Spleen (tissue), 7 donors: Measurements from ENCODE around the gene TM9SF4.

Source experiments
- CTCF ChIP-seq, 11 experiments: fragments of 200-600 bp in 7 of 11; fragments of 450-650 bp in 4 of 11; sonication (generic) in 4 of 11; IDR thresholded peaks in 8 of 11; conservative IDR thresholded peaks in 3 of 11; 1 replicate in 7 of 11; 2 replicates in 4 of 11; pipeline versions ENCODE4 v1.4.0 to v1.8.0; 2016 to 2021; ENCODE audit warnings: antibody characterized with exemption in 11 of 11, inconsistent platforms in 4 of 11, mild to moderate bottlenecking in 1 of 11
- POLR2AphosphoS5 ChIP-seq, 3 donors: sonication (generic); formaldehyde crosslinking; IDR thresholded peaks; one replicate each; pipeline ENCODE4 v1.5.1; 2017; ENCODE audit warnings: antibody characterized with exemption in 3 of 3
- donor health status: DM: no; HTN: no; CAD: no; lungs with moderate emphysema.
- donor health status: DM: no; HTN: no; CAD: no.
- donor health status: DM: no; HTN: no; CAD: no.

GRCh38 chr20:32116079-32116521, 6.6 kb downstream of the TM9SF4 start:
- no peak for TF ChIP-seq CTCF (IDR thresholded peaks at IDR 0.05 in 8 of 11, conservative IDR thresholded peaks at IDR 0.05 in 3 of 11)
- TF ChIP-seq POLR2AphosphoS5 (IDR thresholded peaks at IDR 0.05) = no peak
